A549 (cell line): ENCODE results near the gene TMEM163.

Experiments
- CTCF ChIP-seq: fragments of >200 bp; sonication (Bioruptor Twin); formaldehyde crosslinking; IDR thresholded peaks from 3 replicates; pipeline ENCODE4 v1.5.1; 2016
- GATA3 ChIP-seq: IDR thresholded peaks from 2 replicates; pipeline ENCODE4 v1.6.1; 2012; ENCODE audit warnings: borderline replicate concordance
- MAFK ChIP-seq: fragments of 450-650 bp; IDR thresholded peaks from 2 replicates; pipeline ENCODE4 v1.6.1; 2014; ENCODE audit not compliant: partially characterized antibody
- USF2 ChIP-seq: fragments of 450-650 bp; IDR thresholded peaks from 2 replicates; pipeline ENCODE4 v1.6.1; 2014; ENCODE audit warnings: antibody characterized with exemption

GRCh38 chr2:134706587-134707329 is 12.0 kb downstream of the TMEM163 start:
- TF ChIP-seq MAFK (no peak), USF2 (no peak), CTCF (no peak), GATA3 (no peak)
